SK-N-SH (cell line): Measurements from ENCODE around the gene NEAT1.

Experiments used
- CHD2 ChIP-seq: fragments of 150-350 bp; IDR thresholded peaks from 2 replicates; pipeline ENCODE4 v1.6.1; 2018; ENCODE audit warnings: low read length; ENCODE audit not compliant: partially characterized antibody
- CTCF ChIP-seq: fragments of 200-600 bp; sonication (generic); IDR thresholded peaks from 2 replicates; pipeline ENCODE4 v1.6.1; 2017; ENCODE audit warnings: antibody characterized with exemption, mild to moderate bottlenecking, moderate library complexity
- EP300 ChIP-seq, 2 experiments: IDR thresholded peaks; 2 replicates each; pipeline versions ENCODE4 v1.4.0 to v1.6.1; 2012; ENCODE audit warnings: borderline replicate concordance in 1 of 2, low read depth in 1 of 2, low read length in 1 of 2
- EZH2phosphoT487 ChIP-seq: fragments of 200-600 bp; sonication (generic); IDR thresholded peaks from 2 replicates; pipeline ENCODE4 v1.6.1; 2017; ENCODE audit warnings: low read depth, mixed run types, mild to moderate bottlenecking, antibody characterized with exemption, moderate library complexity, borderline replicate concordance
- JUND ChIP-seq: IDR thresholded peaks from 2 replicates; pipeline ENCODE4 v1.4.0; 2012
- POLR2AphosphoS5 ChIP-seq: IDR thresholded peaks from 2 replicates; pipeline ENCODE4 v1.6.1; 2012; ENCODE audit warnings: low read depth, low read length
- RAD21 ChIP-seq: IDR thresholded peaks from 2 replicates; pipeline ENCODE4 v1.6.1; 2012; ENCODE audit warnings: mild to moderate bottlenecking, low read length
- REST ChIP-seq: IDR thresholded peaks from 2 replicates; pipeline ENCODE4 v1.6.1; 2012; ENCODE audit warnings: mild to moderate bottlenecking, low read depth, low read length, moderate library complexity
- USF1 ChIP-seq: IDR thresholded peaks from 2 replicates; pipeline ENCODE4 v1.4.0; 2012; ENCODE audit warnings: low read depth, borderline replicate concordance
- YY1 ChIP-seq: IDR thresholded peaks from 2 replicates; pipeline ENCODE4 v1.4.0; 2012; ENCODE audit warnings: low read depth, mild to moderate bottlenecking

- TF ChIP-seq CTCF (no peak), POLR2AphosphoS5 (peak; percentile 91), YY1 (no peak), USF1 (no peak), EP300 (IDR thresholded peaks at IDR 0.05; ENCODE audit: borderline replicate concordance in 1 of 2, low read depth in 1 of 2, low read length in 1 of 2) (no peak), RAD21 (no peak), JUND (peak; percentile 12; the same call in 1 of the 2 replicates), CHD2 (no peak), REST (no peak), EZH2phosphoT487 (no peak)
Measured at GRCh38 chr11:65437436-65438227, 15.0 kb downstream of the NEAT1 start.
